HepG2 (cell line): ENCODE results near the gene USH2A. TPM values are rescaled to one million over a fixed set of nuclear protein-coding genes. Genes with fewer than 3 reads are reported as not detected.

ENCODE experiments used
- ATAC-seq: fragments of 200-7000 bp; cut with Tn5 transposase; 3 replicates; pipeline ENCODE4 v1.9.1; 2020; ENCODE audit warnings: mild to moderate bottlenecking, moderate library complexity
- BruUV-seq: library from RNA; stranded (reverse); fragments of 400-500 nt; replicated peaks from 2 replicates; lab custom pipeline; 2021; lab: Mats Ljungman, UMichigan
- CTCF ChIA-PET: fragments of 300-600 bp; formaldehyde crosslinking; extraction: SDS; loops from one replicate; lab custom pipeline; 2021; ENCODE audit warnings: low total read pairs, inconsistent platforms, low intra/inter-chr PET ratio; lab: Yijun Ruan, JAX
- POLR2A ChIA-PET: fragments of 350-600 bp; sonication (Branson Sonifier 250); formaldehyde crosslinking; loops from one replicate; lab custom pipeline; 2020; ENCODE audit warnings: antibody characterized with exemption, inconsistent platforms; lab: Yijun Ruan, JAX
- DNase-seq: peaks from one replicate; pipeline ENCODE4 v3.0.0-alpha.2; 2015; ENCODE audit warnings: low spot score
- FAIRE-seq: peaks from 3 replicates; lab custom pipeline; 2011; peaks lifted over from hg19 to GRCh38; lab: Jason Lieb, UNC
- H2AFZ ChIP-seq: one replicate; pipeline ENCODE4 v1.6.1; 2011; ENCODE audit warnings: low read length, inconsistent platforms
- H3K27ac ChIP-seq: fragments of 300-600 bp; 3 replicates; pipeline ENCODE4 v1.8.0; 2011; ENCODE audit warnings: mixed run types, mild to moderate bottlenecking, mixed read lengths, low read length, inconsistent platforms; ENCODE audit not compliant: insufficient read depth; ENCODE audit errors: extremely low read length
- H3K27me3 ChIP-seq, 2 experiments: fragments of 200-600 bp in 1 of 2; 2 replicates in 1 of 2; 3 replicates in 1 of 2; pipeline versions ENCODE4 v1.6.0 to v1.8.0; 2011; ENCODE audit warnings: low read length in 2 of 2, mild to moderate bottlenecking in 2 of 2, moderate library complexity in 2 of 2, inconsistent platforms in 1 of 2; ENCODE audit not compliant: insufficient read depth in 2 of 2, control insufficient read depth in 1 of 2
- H3K36me3 ChIP-seq, 2 experiments: fragments of 200-600 bp in 1 of 2; replicated peaks in 1 of 2; 2 replicates in 1 of 2; 3 replicates in 1 of 2; pipeline versions ENCODE4 v1.5.1 to v1.8.0; 2011; ENCODE audit warnings: low read length in 2 of 2, inconsistent platforms in 1 of 2; ENCODE audit not compliant: insufficient read depth in 2 of 2, control insufficient read depth in 1 of 2
- H3K4me1 ChIP-seq: 2 replicates; pipeline ENCODE4 v1.5.1; 2012; ENCODE audit warnings: low read length, inconsistent platforms; ENCODE audit not compliant: insufficient read depth
- H3K4me2 ChIP-seq: 2 replicates; pipeline ENCODE4 v1.6.0; 2011; ENCODE audit warnings: low read depth, low read length, inconsistent platforms
- H3K4me3 ChIP-seq, 3 experiments: fragments of 200-600 bp in 1 of 3; sonication (generic), shearing (Covaris generic) in 1 of 3; replicated peaks in 1 of 3; 2 replicates each; pipeline ENCODE4 v1.5.1; 2011 to 2016; ENCODE audit warnings: low read length in 3 of 3, inconsistent platforms in 2 of 3, low read depth in 2 of 3, mild to moderate bottlenecking in 2 of 3, control low read depth in 1 of 3, mixed read lengths in 1 of 3; ENCODE audit not compliant: insufficient read depth in 1 of 3
- H3K79me2 ChIP-seq: one replicate; pipeline ENCODE4 v1.6.1; 2011; ENCODE audit warnings: low read length, inconsistent platforms; ENCODE audit not compliant: insufficient read depth
- H3K9ac ChIP-seq: 2 replicates; pipeline ENCODE4 v1.6.0; 2011; ENCODE audit warnings: mild to moderate bottlenecking, low read depth, low read length, inconsistent platforms; ENCODE audit not compliant: insufficient read depth
- H3K9me3 ChIP-seq: 2 replicates; pipeline ENCODE4 v1.5.1; 2012; ENCODE audit warnings: mild to moderate bottlenecking, low read length
- H4K20me1 ChIP-seq: 2 replicates; pipeline ENCODE4 v1.6.0; 2011; ENCODE audit warnings: inconsistent platforms, mild to moderate bottlenecking, low read length, moderate library complexity; ENCODE audit not compliant: insufficient read depth
- AGO2 ChIP-seq: fragments of 200-400 bp; formaldehyde crosslinking; optimal IDR thresholded peaks from 2 replicates; pipeline ENCODE3; 2017; ENCODE audit warnings: mild to moderate bottlenecking, low read depth, low read length, moderate library complexity
- MAFF ChIP-seq: IDR thresholded peaks from 2 replicates; pipeline ENCODE4 v1.6.1; 2011; ENCODE audit warnings: low read depth, low read length, improper control_type of control experiment
- MAFK ChIP-seq, 2 experiments: IDR thresholded peaks in 1 of 2; conservative IDR thresholded peaks in 1 of 2; 2 replicates each; pipeline ENCODE4 v1.6.1; 2011; ENCODE audit warnings: improper control_type of control experiment in 2 of 2, low read length in 2 of 2
- MYNN ChIP-seq: sonication (generic); formaldehyde crosslinking; IDR thresholded peaks from 2 replicates; pipeline ENCODE4 v1.4.0; 2020; ENCODE audit warnings: mild to moderate bottlenecking, low read depth, missing genetic modification reagents
- XRCC5 ChIP-seq: fragments of 200-400 bp; formaldehyde crosslinking; optimal IDR thresholded peaks from 2 replicates; pipeline ENCODE3; 2017; ENCODE audit warnings: mild to moderate bottlenecking, low read length
- ZNF121 ChIP-seq: sonication (generic); formaldehyde crosslinking; IDR thresholded peaks from 2 replicates; pipeline ENCODE4 v1.5.0; 2020; ENCODE audit warnings: mild to moderate bottlenecking, missing genetic modification reagents
- ZNF205 ChIP-seq: IDR thresholded peaks from 2 replicates; pipeline ENCODE4 v1.6.1; 2018; ENCODE audit warnings: missing biosample characterization, missing genetic modification reagents
- WGBS: methylation state at CpG from one replicate; pipeline ENCODE4 v1.1.6; 2017; ENCODE audit warnings: low lambda C conversion rate; 5-methylcytosine and 5-hydroxymethylcytosine counted together
- in situ Hi-C: cut with HindIII; loops from 2 replicates; pipeline ENCODE4 v1.10.0; 2017; ENCODE audit warnings: low pct_unique_long_range_greater_than_20kb; ENCODE audit not compliant: extremely low pct_ligation_motif_present
- intact Hi-C: fragments of 100-400 bp; cut with micrococcal nuclease; formaldehyde crosslinking; loops from one replicate; pipeline ENCODE4 v1.10.0; 2022; ENCODE audit not compliant: unreplicated experiment
- polyA plus RNA-seq, 8 experiments: library from polyadenylated mRNA; depleted of rRNA in 3 of 8; stranded (reverse) in 7 of 8; unstranded in 1 of 8; fragments of >200 nt; fragmentation: Illumina TruSeq in 4 of 8; extraction: Trizol in 4 of 8; gene quantifications; 2 replicates each; pipeline versions ENCODE4 v1.2.1 to v1.2.3, GENCODE V29; 2011 to 2016; ENCODE audit warnings: low read depth in 4 of 8, missing spikeins in 1 of 8, mixed read lengths in 1 of 8; ENCODE audit not compliant: insufficient read depth in 1 of 8
- total RNA-seq, 5 experiments: library from RNA; depleted of rRNA; stranded (reverse); fragments of >200 nt; fragmentation: Illumina TruSeq; extraction: Trizol; gene quantifications; 2 replicates each; pipeline ENCODE4 v1.2.3, GENCODE V29; 2016; ENCODE audit warnings: low read depth in 1 of 5
- TF ChIP-seq, protein P1 (sequence below): sonication (generic); formaldehyde crosslinking; IDR thresholded peaks from 2 replicates; pipeline ENCODE4 v1.4.0; 2020; ENCODE audit warnings: missing genetic modification reagents, borderline replicate concordance

Gene USH2A
- total and polyA plus RNA-seq, 2 of the 13 experiments (the other 11 are each of a cell fraction or from before 2014, with no cell fraction given), result 0.02 TPM; not detected in 1

- no peaks in the 10 kb centered on the region for H4K20me1 ChIP-seq
- ChIA-PET POLR2A (no interaction called here), CTCF (no interaction called here)
- H3K9ac ChIP-seq, result no peak overlapping the region
- FAIRE-seq (no peak), ATAC-seq (no peak), DNase-seq (no peak)
- intact Hi-C loops, result no loop called here
- no peaks in the 10 kb centered on the region for H3K4me1 ChIP-seq
- no TSS peak for BruUV-seq
- no peak overlapping the region for H3K4me2 ChIP-seq
- H2AFZ ChIP-seq, result no peak overlapping the region
- TF ChIP-seq, protein P1, sequence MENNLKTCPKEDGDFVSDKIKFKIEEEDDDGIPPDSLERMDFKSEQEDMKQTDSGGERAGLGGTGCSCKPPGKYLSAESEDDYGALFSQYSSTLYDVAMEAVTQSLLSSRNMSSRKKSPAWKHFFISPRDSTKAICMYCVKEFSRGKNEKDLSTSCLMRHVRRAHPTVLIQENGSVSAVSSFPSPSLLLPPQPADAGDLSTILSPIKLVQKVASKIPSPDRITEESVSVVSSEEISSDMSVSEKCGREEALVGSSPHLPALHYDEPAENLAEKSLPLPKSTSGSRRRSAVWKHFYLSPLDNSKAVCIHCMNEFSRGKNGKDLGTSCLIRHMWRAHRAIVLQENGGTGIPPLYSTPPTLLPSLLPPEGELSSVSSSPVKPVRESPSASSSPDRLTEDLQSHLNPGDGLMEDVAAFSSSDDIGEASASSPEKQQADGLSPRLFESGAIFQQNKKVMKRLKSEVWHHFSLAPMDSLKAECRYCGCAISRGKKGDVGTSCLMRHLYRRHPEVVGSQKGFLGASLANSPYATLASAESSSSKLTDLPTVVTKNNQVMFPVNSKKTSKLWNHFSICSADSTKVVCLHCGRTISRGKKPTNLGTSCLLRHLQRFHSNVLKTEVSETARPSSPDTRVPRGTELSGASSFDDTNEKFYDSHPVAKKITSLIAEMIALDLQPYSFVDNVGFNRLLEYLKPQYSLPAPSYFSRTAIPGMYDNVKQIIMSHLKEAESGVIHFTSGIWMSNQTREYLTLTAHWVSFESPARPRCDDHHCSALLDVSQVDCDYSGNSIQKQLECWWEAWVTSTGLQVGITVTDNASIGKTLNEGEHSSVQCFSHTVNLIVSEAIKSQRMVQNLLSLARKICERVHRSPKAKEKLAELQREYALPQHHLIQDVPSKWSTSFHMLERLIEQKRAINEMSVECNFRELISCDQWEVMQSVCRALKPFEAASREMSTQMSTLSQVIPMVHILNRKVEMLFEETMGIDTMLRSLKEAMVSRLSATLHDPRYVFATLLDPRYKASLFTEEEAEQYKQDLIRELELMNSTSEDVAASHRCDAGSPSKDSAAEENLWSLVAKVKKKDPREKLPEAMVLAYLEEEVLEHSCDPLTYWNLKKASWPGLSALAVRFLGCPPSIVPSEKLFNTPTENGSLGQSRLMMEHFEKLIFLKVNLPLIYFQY (CRISPR knock-in tag), result no peak
- TF ChIP-seq MYNN, result no peak
- TF ChIP-seq AGO2, result no peak
- TF ChIP-seq XRCC5, result no peak
- peak; percentile 65 to 81 for TF ChIP-seq MAFK (conservative IDR thresholded peaks at IDR 0.05 in 1 of 2, IDR thresholded peaks at IDR 0.05 in 1 of 2; ENCODE audit: low read length in 2 of 2)
- TF ChIP-seq ZNF121, result no peak
- no peak for TF ChIP-seq ZNF205
- peak; percentile 66 for TF ChIP-seq MAFF
- H3K27ac ChIP-seq, result no peak overlapping the region
- no peaks in the 10 kb centered on the region for H3K27me3 ChIP-seq
- H3K36me3 ChIP-seq, result no peaks in the 10 kb centered on the region
- no peaks in the 10 kb centered on the region for H3K79me2 ChIP-seq
- H3K4me3 ChIP-seq, result no peak overlapping the region
- in situ Hi-C loops, result no loop called here
- WGBS, result 3% methylated on average over 2 of the region's 2 CpGs
- no peaks in the 10 kb centered on the region for H3K9me3 ChIP-seq
Observed at GRCh38 chr1:216368249-216368648, 55.0 kb downstream of the USH2A start.
